ENCODE results near the gene TLCD4.

DNA sequence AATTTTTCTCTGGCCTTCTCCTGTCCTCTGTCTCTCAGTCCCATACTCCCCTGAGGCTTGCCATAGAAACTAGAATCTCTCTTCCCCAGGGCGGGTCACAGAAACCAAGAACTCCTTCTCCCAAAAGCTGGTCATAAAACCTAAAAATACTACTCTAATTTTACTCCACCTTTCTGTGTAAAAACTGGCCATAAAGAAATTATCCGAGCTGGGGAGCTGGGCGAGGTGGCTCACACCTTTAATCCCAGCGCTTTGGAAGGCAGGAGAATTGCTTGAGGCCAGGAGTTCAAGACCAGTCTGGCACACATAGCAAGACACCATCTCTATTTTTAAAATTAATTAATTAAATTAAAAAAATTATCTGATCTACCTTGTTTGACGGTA lies 47.5 kb upstream of the TLCD4 start:
- TF ChIP-seq, protein P1, sequence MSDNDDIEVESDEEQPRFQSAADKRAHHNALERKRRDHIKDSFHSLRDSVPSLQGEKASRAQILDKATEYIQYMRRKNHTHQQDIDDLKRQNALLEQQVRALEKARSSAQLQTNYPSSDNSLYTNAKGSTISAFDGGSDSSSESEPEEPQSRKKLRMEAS (CRISPR knock-in tag; IDR thresholded peaks at IDR 0.05) = no peak
- TF ChIP-seq, protein P2, sequence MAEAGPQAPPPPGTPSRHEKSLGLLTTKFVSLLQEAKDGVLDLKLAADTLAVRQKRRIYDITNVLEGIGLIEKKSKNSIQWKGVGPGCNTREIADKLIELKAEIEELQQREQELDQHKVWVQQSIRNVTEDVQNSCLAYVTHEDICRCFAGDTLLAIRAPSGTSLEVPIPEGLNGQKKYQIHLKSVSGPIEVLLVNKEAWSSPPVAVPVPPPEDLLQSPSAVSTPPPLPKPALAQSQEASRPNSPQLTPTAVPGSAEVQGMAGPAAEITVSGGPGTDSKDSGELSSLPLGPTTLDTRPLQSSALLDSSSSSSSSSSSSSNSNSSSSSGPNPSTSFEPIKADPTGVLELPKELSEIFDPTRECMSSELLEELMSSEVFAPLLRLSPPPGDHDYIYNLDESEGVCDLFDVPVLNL (CRISPR knock-in tag; IDR thresholded peaks at IDR 0.05; ENCODE audit: borderline replicate concordance, low read depth) = no peak
- no peak for TF ChIP-seq ETV6 (CRISPR knock-in tag; IDR thresholded peaks at IDR 0.05)
